Naive thymus-derived CD4-positive, alpha-beta T cell (primary cell): ENCODE data around the gene KCNQ1OT1. TPM values are rescaled to one million over a fixed set of nuclear protein-coding genes. Genes with fewer than 3 reads are reported as not detected.

Experiments used
- ATAC-seq: fragments of 150-1000 bp; cut with Tn5 transposase; 2 replicates; pipeline ENCODE4 v1.10.0; 2021; ENCODE audit warnings: mild to moderate bottlenecking, moderate library complexity
- CTCF ChIA-PET: fragments of 350-600 bp; sonication (Branson Sonifier 250); formaldehyde crosslinking; loops from one replicate; lab custom pipeline; 2021; ENCODE audit warnings: antibody characterized with exemption; lab: Charles Lee
- POLR2A ChIA-PET: fragments of 350-600 bp; sonication (Branson Sonifier 250); formaldehyde crosslinking; loops from one replicate; lab custom pipeline; 2021; ENCODE audit warnings: antibody characterized with exemption, inconsistent platforms; lab: Charles Lee
- DNase-seq, 9 donors: peaks; one replicate each; pipeline versions ENCODE4 v3.0.0 to v3.0.0-alpha.2; 2020 to 2022; ENCODE audit warnings: mixed read lengths in 1 of 9
- H3K27ac ChIP-seq: one replicate; pipeline ENCODE4 v1.7.0; 2013; ENCODE audit warnings: mild to moderate bottlenecking, low read depth, low read length, moderate library complexity
- H3K27me3 ChIP-seq, 2 donors: one replicate each; pipeline ENCODE4 v1.7.0; 2013; ENCODE audit warnings: low read length in 2 of 2, mild to moderate bottlenecking in 2 of 2, moderate library complexity in 2 of 2; ENCODE audit not compliant: control insufficient read depth in 2 of 2, insufficient read depth in 2 of 2
- H3K36me3 ChIP-seq, 3 experiments: 1 replicate in 2 of 3; 2 replicates in 1 of 3; pipeline ENCODE4 v1.7.0; 2013; ENCODE audit warnings: low read length in 3 of 3, mild to moderate bottlenecking in 3 of 3, moderate library complexity in 1 of 3; ENCODE audit not compliant: insufficient read depth in 3 of 3, control insufficient read depth in 2 of 3
- H3K4me1 ChIP-seq, 2 donors: one replicate each; pipeline ENCODE4 v1.7.0; 2013; ENCODE audit warnings: low read length in 2 of 2, mild to moderate bottlenecking in 2 of 2, moderate library complexity in 1 of 2; ENCODE audit not compliant: control insufficient read depth in 2 of 2, insufficient read depth in 2 of 2
- H3K4me3 ChIP-seq: 2 replicates; pipeline ENCODE4 v1.7.0; 2013; ENCODE audit warnings: mild to moderate bottlenecking, low read length
- H3K9me3 ChIP-seq, 3 experiments: 1 replicate in 2 of 3; 2 replicates in 1 of 3; pipeline ENCODE4 v1.7.0; 2013; ENCODE audit warnings: low read length in 3 of 3; ENCODE audit not compliant: control insufficient read depth in 2 of 3
- H3K27ac Mint-ChIP-seq, 9 donors: one replicate each; pipeline ENCODE4 v1.8.0; 2020 to 2022; ENCODE audit warnings: mixed read lengths in 9 of 9, mild to moderate bottlenecking in 8 of 9, moderate library complexity in 5 of 9, inconsistent platforms in 2 of 9
- H3K27me3 Mint-ChIP-seq, 5 donors: one replicate each; pipeline ENCODE4 v1.8.0; 2021 to 2022; ENCODE audit warnings: mixed read lengths in 5 of 5, mild to moderate bottlenecking in 1 of 5
- H3K36me3 Mint-ChIP-seq, 5 donors: one replicate each; pipeline ENCODE4 v1.8.0; 2020 to 2022; ENCODE audit warnings: mixed read lengths in 5 of 5, mild to moderate bottlenecking in 3 of 5, inconsistent platforms in 1 of 5
- H3K4me1 Mint-ChIP-seq, 7 donors: one replicate each; pipeline ENCODE4 v1.8.0; 2020 to 2022; ENCODE audit warnings: mixed read lengths in 7 of 7, mild to moderate bottlenecking in 3 of 7, inconsistent platforms in 1 of 7
- H3K4me3 Mint-ChIP-seq, 10 donors: one replicate each; pipeline ENCODE4 v1.8.0; 2020 to 2022; ENCODE audit warnings: mild to moderate bottlenecking in 10 of 10, mixed read lengths in 10 of 10, moderate library complexity in 6 of 10, inconsistent platforms in 2 of 10
- H3K9me3 Mint-ChIP-seq, 11 donors: one replicate each; pipeline ENCODE4 v1.8.0; 2020 to 2022; ENCODE audit warnings: mixed read lengths in 11 of 11, mild to moderate bottlenecking in 4 of 11, inconsistent platforms in 1 of 11, moderate library complexity in 1 of 11
- intact Hi-C, 2 donors: fragments of 100-400 bp; cut with micrococcal nuclease; formaldehyde crosslinking; loops; one replicate each; pipeline ENCODE4 v1.15.1; 2023
- polyA plus RNA-seq, 2 donors: library from polyadenylated mRNA; unstranded; fragments of 300-500 nt; fragmentation: Illumina TruSeq; gene quantifications; one replicate each; pipeline ENCODE4 v1.2.3, GENCODE V29; 2021
- total RNA-seq, 6 experiments: library from RNA in 5 of 6; stranded (reverse) in 5 of 6; gene quantifications; 1 replicate in 5 of 6; 2 replicates in 1 of 6; pipeline ENCODE4 v1.2.3 and lab custom pipeline; 2021 to 2026

KCNQ1OT1 gene
- total and polyA plus RNA-seq, 7 experiments from 2014 or later: 0.07 to 0.56 (median 0.19) TPM

DNA sequence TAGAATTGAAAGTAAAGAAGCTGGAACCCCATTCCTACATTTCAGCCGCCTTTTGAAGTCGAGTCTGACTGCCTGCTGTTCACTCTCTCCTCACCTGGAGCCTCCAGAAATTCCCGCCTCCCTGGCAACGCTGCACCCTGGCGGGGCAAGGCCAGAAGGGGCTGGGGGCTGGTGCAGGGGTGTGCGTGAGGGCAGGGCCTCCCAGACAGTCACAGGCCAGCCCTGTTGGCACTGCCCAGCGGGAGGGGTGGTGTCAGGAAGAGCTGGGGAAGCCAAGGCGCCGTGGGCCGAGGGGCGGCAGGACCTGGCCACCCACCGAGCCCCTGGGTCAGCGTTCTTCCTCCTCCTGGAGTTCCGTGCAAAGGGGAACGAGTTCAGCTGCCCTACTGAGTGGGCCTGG, 123.2 kb downstream of the KCNQ1OT1 start:
- ATAC-seq: no peak

DNA sequence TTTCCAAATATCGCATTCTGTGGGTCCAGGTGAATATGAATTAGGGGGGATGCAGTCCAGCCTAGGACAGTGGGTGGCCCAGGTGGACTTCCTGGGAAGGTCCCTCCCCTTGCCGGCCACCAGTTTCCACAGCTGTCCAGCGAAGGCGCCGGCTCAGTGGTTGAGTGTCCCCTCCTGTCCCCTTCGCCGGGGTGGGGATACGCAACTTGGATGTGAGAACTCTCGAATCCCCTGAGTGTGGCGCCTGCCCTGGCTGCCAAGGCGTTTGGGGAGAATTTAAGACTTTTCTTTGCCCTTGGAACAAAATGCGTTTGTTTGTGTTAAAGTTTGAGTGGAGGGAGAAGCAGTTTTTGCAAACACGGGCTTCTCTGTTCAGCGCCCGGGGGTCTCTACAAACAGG, 123.7 kb downstream of the KCNQ1OT1 start:
- Mint-ChIP-seq H3K27ac (no peak overlapping the region), H3K9me3 (no peaks in the 10 kb centered on the region), H3K27me3 (no peaks in the 10 kb centered on the region), H3K4me3 (no peak overlapping the region), H3K36me3 (peaks cover 0 to 5% (median 0%) of the 10 kb centered on the region in 5 donors), H3K4me1 (peaks cover 0 to 2% (median 0%) of the 10 kb centered on the region in 7 donors)
- ATAC-seq (no peak), DNase-seq (peak in 1 of 9 donors; percentile 2)
- H3K27ac ChIP-seq: no peak overlapping the region
- H3K9me3 ChIP-seq: no peaks in the 10 kb centered on the region
- peaks cover 0 to 62% (median 0%) of the 10 kb centered on the region in 3 experiments for H3K36me3 ChIP-seq
- intact Hi-C loops: no loop called here
- POLR2A ChIA-PET: no interaction called here
- no peak overlapping the region for H3K4me3 ChIP-seq
- CTCF ChIA-PET: no interaction called here
- no peaks in the 10 kb centered on the region for H3K4me1 ChIP-seq
- no peaks in the 10 kb centered on the region for H3K27me3 ChIP-seq

More for the DNA sequence above, 123.2 kb downstream of the KCNQ1OT1 start:
- peak in 1 of 9 donors; percentile 0 for DNase-seq
- H3K27me3 ChIP-seq: no peaks in the 10 kb centered on the region
- Mint-ChIP-seq H3K4me1 (peaks cover 0 to 2% (median 0%) of the 10 kb centered on the region in 7 donors), H3K4me3 (no peak overlapping the region), H3K27me3 (no peaks in the 10 kb centered on the region), H3K27ac (no peak overlapping the region), H3K9me3 (no peaks in the 10 kb centered on the region), H3K36me3 (peaks cover 0 to 5% (median 0%) of the 10 kb centered on the region in 5 donors)
- POLR2A ChIA-PET: no interaction called here
- no peak overlapping the region for H3K27ac ChIP-seq
- CTCF ChIA-PET: no interaction called here
- intact Hi-C loops: no loop called here
- H3K36me3 ChIP-seq: peaks cover 0 to 59% (median 0%) of the 10 kb centered on the region in 3 experiments
- no peaks in the 10 kb centered on the region for H3K4me1 ChIP-seq
- H3K9me3 ChIP-seq: no peaks in the 10 kb centered on the region
- H3K4me3 ChIP-seq: no peak overlapping the region

DNA sequence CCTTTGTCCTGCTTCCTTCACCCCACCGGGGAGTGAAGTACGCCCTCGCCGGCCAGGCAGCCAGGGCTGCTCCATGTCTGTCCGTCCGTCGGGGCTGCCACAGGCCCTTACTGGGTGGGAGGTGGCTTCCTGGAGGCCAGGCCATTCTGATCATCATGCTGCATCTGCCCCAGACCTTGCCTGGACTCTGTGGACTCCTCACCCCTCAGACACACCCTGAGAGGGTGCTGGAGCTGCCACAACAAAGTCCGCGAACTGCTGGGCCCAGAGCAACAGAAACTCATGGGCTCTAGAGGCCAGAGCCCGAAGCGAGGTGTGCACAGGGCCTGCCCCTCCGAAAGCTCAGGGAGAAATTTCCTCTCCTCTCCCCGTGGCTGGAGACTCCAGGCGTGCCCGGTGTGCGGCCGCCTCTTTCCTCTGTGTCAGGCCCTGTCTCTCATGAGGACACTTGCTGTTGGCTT, 124.2 kb downstream of the KCNQ1OT1 start:
- POLR2A ChIA-PET: no interaction called here
- no peak for DNase-seq
- no peaks in the 10 kb centered on the region for H3K9me3 Mint-ChIP-seq

DNA sequence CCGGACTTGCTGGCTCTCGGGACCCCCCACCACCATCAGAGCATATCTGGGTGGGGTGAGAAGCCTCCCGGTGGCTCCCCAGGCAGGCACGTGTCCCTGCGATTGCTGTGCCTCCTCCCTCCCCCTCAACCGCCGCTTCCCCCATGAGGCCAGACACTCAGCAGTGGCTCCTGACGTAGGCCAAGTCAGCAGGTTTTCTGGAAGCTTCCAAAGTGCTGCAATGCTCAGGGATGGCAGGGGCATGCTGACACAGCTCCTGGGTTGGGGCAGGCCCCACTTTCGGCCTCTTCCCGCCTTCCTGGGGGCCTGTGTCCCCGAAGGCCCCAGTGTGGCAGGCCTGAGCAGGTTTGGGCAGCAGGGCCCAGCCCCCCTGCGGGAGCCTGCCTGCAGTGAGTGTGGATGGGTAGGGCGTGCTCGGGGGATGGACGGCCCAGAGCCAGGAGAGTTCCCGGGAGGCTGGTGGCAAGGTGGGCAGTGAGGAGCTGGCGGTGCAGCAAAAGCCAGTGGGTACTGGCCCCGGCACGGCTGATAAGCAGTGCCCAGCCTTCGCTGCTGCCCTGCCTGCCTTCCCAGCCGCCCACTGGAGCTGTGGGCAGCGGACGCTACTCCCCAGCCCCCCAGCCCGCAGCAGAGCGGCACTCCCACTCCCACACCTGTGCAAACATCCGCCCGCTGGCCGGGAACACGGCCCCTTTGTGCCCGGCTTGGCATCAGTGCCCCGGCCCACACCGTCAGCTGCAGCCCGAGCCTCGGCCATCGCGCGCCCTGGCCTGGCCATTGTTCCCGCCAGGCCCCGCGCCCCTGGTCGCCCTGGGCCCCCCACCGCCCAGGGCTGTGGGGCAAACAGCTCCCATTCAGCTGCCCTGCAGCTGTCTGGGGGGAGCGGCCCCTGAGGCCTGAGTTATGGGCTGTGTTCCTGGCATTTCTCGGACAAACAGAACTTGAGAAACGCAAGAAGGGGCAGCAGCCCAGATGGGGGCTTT, 125.0 kb downstream of the KCNQ1OT1 start:
- ChIA-PET CTCF (no interaction called here), POLR2A (no interaction called here)
- Histone ChIP-seq H3K9me3 (no peaks in the 10 kb centered on the region), H3K27me3 (no peaks in the 10 kb centered on the region), H3K4me1 (no peaks in the 10 kb centered on the region), H3K4me3 (no peak overlapping the region), H3K36me3 (peaks cover 0 to 71% (median 0%) of the 10 kb centered on the region in 3 experiments), H3K27ac (no peak overlapping the region)
- Mint-ChIP-seq H3K36me3 (peaks cover 0 to 5% (median 0%) of the 10 kb centered on the region in 5 donors), H3K27me3 (no peaks in the 10 kb centered on the region), H3K4me3 (no peak overlapping the region), H3K27ac (no peak overlapping the region), H3K4me1 (peaks cover 0 to 2% (median 0%) of the 10 kb centered on the region in 7 donors), H3K9me3 (no peaks in the 10 kb centered on the region)
- ATAC-seq (no peak), DNase-seq (no peak)
- intact Hi-C loops: no loop called here

More for the DNA sequence above, 124.2 kb downstream of the KCNQ1OT1 start:
- no peak for ATAC-seq
- intact Hi-C loops: no loop called here
- Histone ChIP-seq H3K4me1 (no peaks in the 10 kb centered on the region), H3K9me3 (no peaks in the 10 kb centered on the region), H3K27me3 (no peaks in the 10 kb centered on the region), H3K4me3 (no peak overlapping the region), H3K36me3 (peaks cover 0 to 67% (median 0%) of the 10 kb centered on the region in 3 experiments), H3K27ac (no peak overlapping the region)
- Mint-ChIP-seq H3K4me3 (no peak overlapping the region), H3K36me3 (peaks cover 0 to 5% (median 0%) of the 10 kb centered on the region in 5 donors), H3K4me1 (peaks cover 0 to 2% (median 0%) of the 10 kb centered on the region in 7 donors), H3K27me3 (no peaks in the 10 kb centered on the region), H3K27ac (no peak overlapping the region)
- CTCF ChIA-PET: no interaction called here

DNA sequence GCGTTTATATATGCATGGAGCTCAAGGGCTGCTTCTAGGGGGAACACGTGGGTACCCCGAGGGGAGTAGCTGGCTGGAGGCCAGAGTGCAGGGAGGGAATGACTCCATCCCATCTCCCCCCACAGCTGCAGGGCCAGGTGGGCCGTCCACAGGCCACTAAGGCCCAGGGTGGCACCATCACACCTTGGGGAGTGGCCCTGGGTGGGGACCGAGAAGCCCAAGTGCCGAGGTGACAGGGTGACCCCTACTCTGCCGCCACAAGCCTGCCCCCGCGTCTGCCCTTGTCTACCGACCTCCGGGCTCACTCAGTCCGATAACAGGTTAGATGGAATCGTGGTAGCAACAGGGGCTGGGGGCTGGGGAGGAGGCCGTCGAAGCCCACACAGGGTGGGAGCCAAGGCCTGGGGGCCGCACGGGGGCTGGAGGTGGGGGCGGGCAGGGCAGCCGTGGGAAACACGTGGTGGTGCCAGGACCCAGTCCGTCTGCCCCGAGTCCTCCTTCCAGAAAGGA, 125.7 kb downstream of the KCNQ1OT1 start:
- Mint-ChIP-seq H3K4me3 (no peak overlapping the region), H3K27me3 (no peaks in the 10 kb centered on the region), H3K4me1 (peaks cover 0 to 2% (median 0%) of the 10 kb centered on the region in 7 donors), H3K36me3 (peaks cover 0 to 5% (median 0%) of the 10 kb centered on the region in 5 donors), H3K9me3 (no peaks in the 10 kb centered on the region), H3K27ac (no peak overlapping the region)
- H3K27me3 ChIP-seq: no peaks in the 10 kb centered on the region
- CTCF ChIA-PET: no interaction called here
- ATAC-seq (no peak), DNase-seq (no peak)
- H3K4me1 ChIP-seq: no peaks in the 10 kb centered on the region
- POLR2A ChIA-PET: no interaction called here
- H3K9me3 ChIP-seq: no peaks in the 10 kb centered on the region
- intact Hi-C loops: no loop called here
- H3K36me3 ChIP-seq: peaks cover 0 to 71% (median 0%) of the 10 kb centered on the region in 3 experiments
- no peak overlapping the region for H3K4me3 ChIP-seq
- no peak overlapping the region for H3K27ac ChIP-seq

DNA sequence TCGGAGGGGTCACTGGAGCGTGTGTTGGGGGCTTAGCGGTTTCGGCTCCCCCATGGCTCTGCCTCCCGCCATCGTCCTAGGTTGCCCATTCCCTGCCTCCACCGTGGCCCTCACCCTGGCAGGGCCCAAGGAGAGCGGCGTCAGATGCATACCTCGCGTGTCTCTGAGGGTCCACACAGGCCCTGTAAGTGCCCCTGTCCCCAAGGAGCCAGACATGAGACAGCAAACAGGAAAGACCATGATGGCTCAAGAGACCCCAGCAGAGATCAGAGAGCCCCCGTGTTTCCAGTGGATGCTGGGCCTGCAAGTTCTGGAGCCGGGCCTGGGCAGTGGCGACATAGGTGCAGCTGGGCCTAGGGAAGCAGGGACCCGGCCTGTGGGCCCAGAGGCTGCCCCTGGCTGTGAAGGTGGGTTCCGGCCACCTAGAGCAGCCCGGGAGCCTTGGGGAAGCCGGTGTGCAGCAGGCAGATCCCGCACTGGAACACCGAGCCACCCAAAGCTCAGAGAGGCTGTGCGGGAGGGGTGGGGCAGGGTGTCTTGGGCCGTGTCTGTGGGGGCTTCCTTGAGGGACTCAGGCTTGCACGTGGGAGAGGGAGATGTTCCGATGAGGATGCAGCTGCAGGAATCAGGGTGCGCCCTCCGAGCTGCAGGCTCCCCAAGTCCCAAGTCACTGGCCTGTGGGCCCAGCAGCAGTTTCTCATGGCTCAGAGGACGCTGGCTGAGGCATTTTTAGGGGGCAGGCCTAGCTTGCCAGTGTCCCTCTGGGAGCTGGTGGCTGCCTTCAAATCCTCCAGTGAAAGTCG, 126.4 kb downstream of the KCNQ1OT1 start:
- H3K36me3 ChIP-seq: peaks cover 0 to 71% (median 0%) of the 10 kb centered on the region in 3 experiments
- Mint-ChIP-seq H3K27ac (peak overlapping the region in 1 of 9 donors; percentile 5), H3K36me3 (peaks cover 0 to 5% (median 0%) of the 10 kb centered on the region in 5 donors), H3K4me1 (no peaks in the 10 kb centered on the region), H3K9me3 (no peaks in the 10 kb centered on the region), H3K4me3 (no peak overlapping the region), H3K27me3 (no peaks in the 10 kb centered on the region)
- ATAC-seq: no peak
- H3K4me3 ChIP-seq: no peak overlapping the region
- DNase-seq: no peak
- CTCF ChIA-PET: no interaction called here
- intact Hi-C loops: no loop called here
- no peak overlapping the region for H3K27ac ChIP-seq
- H3K9me3 ChIP-seq: no peaks in the 10 kb centered on the region
- H3K4me1 ChIP-seq: no peaks in the 10 kb centered on the region
- H3K27me3 ChIP-seq: no peaks in the 10 kb centered on the region
- POLR2A ChIA-PET: no interaction called here
